K562 (cell line): ENCODE data around the gene CCN2. TPM values are rescaled to one million over a fixed set of nuclear protein-coding genes. Genes with fewer than 3 reads are reported as not detected.
A peak's percentile ranks its signal among the peaks of the same experiment; 100 is the strongest.

Experiments
- ATAC-seq: fragments of 200-7000 bp; cut with Tn5 transposase; 3 replicates; pipeline ENCODE4 v1.9.1; 2020; ENCODE audit warnings: moderate library complexity
- BruUV-seq: library from RNA; stranded (reverse); fragments of 400-500 nt; replicated peaks from 2 replicates; lab custom pipeline; 2021; lab: Mats Ljungman, UMichigan
- CTCF ChIA-PET: fragments of 300-600 bp; formaldehyde crosslinking; extraction: SDS; loops from one replicate; lab custom pipeline; 2021; ENCODE audit warnings: low intra/inter-chr PET ratio; lab: Yijun Ruan, JAX
- POLR2A ChIA-PET: fragments of 300-600, 350-650 bp; sonication (Branson Sonifier 250); formaldehyde crosslinking; extraction: SDS; loops from one replicate; lab custom pipeline; 2021; ENCODE audit warnings: antibody characterized with exemption, inconsistent platforms; lab: Yijun Ruan, JAX
- DNase-seq, 4 experiments: peaks; one replicate each; pipeline versions ENCODE4 v3.0.0 to v3.0.0-alpha.2; 2011 to 2018; ENCODE audit warnings: low spot score in 3 of 4, mixed read lengths in 3 of 4; ENCODE audit errors: extremely low read depth in 1 of 4
- FAIRE-seq: peaks from 2 replicates; lab custom pipeline; 2011; peaks lifted over from hg19 to GRCh38; lab: Jason Lieb, UNC
- H2AFZ ChIP-seq: 2 replicates; pipeline ENCODE4 v1.6.0; 2011; ENCODE audit warnings: low read depth, low read length, control low read depth, inconsistent platforms
- H3K27ac ChIP-seq: fragments of 200-600 bp; 3 replicates; pipeline ENCODE4 v1.8.0; 2011; ENCODE audit warnings: low read depth, mild to moderate bottlenecking, control low read depth, inconsistent platforms, low read length, moderate library complexity, mixed read lengths; ENCODE audit errors: extremely low read depth
- H3K27me3 ChIP-seq, 2 experiments: fragments of 300-600 bp in 1 of 2; 2 replicates in 1 of 2; 3 replicates in 1 of 2; pipeline versions ENCODE4 v1.6.0 to v1.8.0; 2011; ENCODE audit warnings: inconsistent platforms in 2 of 2, low read length in 2 of 2, mild to moderate bottlenecking in 1 of 2, mixed read lengths in 1 of 2, moderate library complexity in 1 of 2; ENCODE audit not compliant: control insufficient read depth in 2 of 2, insufficient read depth in 2 of 2
- H3K36me3 ChIP-seq: fragments of 300-600 bp; 3 replicates; pipeline ENCODE4 v1.8.0; 2011; ENCODE audit warnings: mild to moderate bottlenecking, low read length, inconsistent platforms; ENCODE audit not compliant: control insufficient read depth, insufficient read depth
- H3K4me1 ChIP-seq, 2 experiments: fragments of 200-600 bp in 1 of 2; replicated peaks in 1 of 2; 2 replicates in 1 of 2; 3 replicates in 1 of 2; pipeline versions ENCODE4 v1.5.1 to v1.8.0; 2011; ENCODE audit warnings: inconsistent platforms in 2 of 2, low read length in 2 of 2, mild to moderate bottlenecking in 1 of 2, mixed read lengths in 1 of 2, moderate library complexity in 1 of 2; ENCODE audit not compliant: control insufficient read depth in 2 of 2, insufficient read depth in 2 of 2
- H3K4me2 ChIP-seq: 2 replicates; pipeline ENCODE4 v1.6.1; 2011; ENCODE audit warnings: low read length, control low read depth, inconsistent platforms, mixed read lengths; ENCODE audit not compliant: insufficient read depth
- H3K4me3 ChIP-seq: fragments of 200-600 bp; sonication (generic), shearing (Covaris generic); 2 replicates; pipeline ENCODE4 v1.5.1; 2016; ENCODE audit warnings: control low read depth, inconsistent platforms
- H3K79me2 ChIP-seq: fragments of 200-600 bp; 3 replicates; pipeline ENCODE4 v1.8.0; 2011; ENCODE audit warnings: low read length, inconsistent platforms; ENCODE audit not compliant: control insufficient read depth, insufficient read depth
- H3K9ac ChIP-seq, 2 experiments: 2 replicates each; pipeline versions ENCODE4 v1.6.0 to v1.6.1; 2011; ENCODE audit warnings: low read depth in 2 of 2, low read length in 2 of 2, control low read depth in 1 of 2, inconsistent platforms in 1 of 2, mild to moderate bottlenecking in 1 of 2, mixed read lengths in 1 of 2; ENCODE audit not compliant: insufficient read depth in 1 of 2
- H3K9me1 ChIP-seq: one replicate; pipeline ENCODE4 v1.6.0; 2011; ENCODE audit warnings: inconsistent platforms, mild to moderate bottlenecking, low read length, moderate library complexity; ENCODE audit not compliant: control insufficient read depth, insufficient read depth
- H3K9me3 ChIP-seq: replicated peaks from 2 replicates; pipeline ENCODE4 v1.5.1; 2011; ENCODE audit warnings: low read depth, low read length, inconsistent platforms; ENCODE audit not compliant: control insufficient read depth, insufficient read depth
- H4K20me1 ChIP-seq: replicated peaks from 2 replicates; pipeline ENCODE4 v1.6.1; 2011; ENCODE audit warnings: low read length, inconsistent platforms, mixed read lengths; ENCODE audit not compliant: control insufficient read depth, insufficient read depth
- AFF1 ChIP-seq, 2 experiments: fragments of 450-650 bp; IDR thresholded peaks; 2 replicates each; pipeline ENCODE4 v1.6.1; 2018; ENCODE audit warnings: mild to moderate bottlenecking in 2 of 2, low read depth in 1 of 2; ENCODE audit not compliant: partially characterized antibody in 2 of 2
- BMI1 ChIP-seq: fragments of 150-350 bp; IDR thresholded peaks from 2 replicates; pipeline ENCODE4 v1.6.1; 2014; ENCODE audit warnings: low read length
- NCOA2 ChIP-seq, 2 experiments: fragments of 450-650 bp; IDR thresholded peaks; 2 replicates each; pipeline ENCODE4 v1.6.1; 2018; ENCODE audit warnings: mild to moderate bottlenecking in 2 of 2, moderate library complexity in 1 of 2; ENCODE audit not compliant: partially characterized antibody in 2 of 2
- RB1 ChIP-seq: fragments of 450-650 bp; IDR thresholded peaks from 2 replicates; pipeline ENCODE4 v1.6.1; 2017; ENCODE audit warnings: low read depth, mild to moderate bottlenecking
- ZNF121 ChIP-seq: sonication (generic); formaldehyde crosslinking; conservative IDR thresholded peaks from 2 replicates; pipeline ENCODE4 v1.8.0; 2022; ENCODE audit warnings: missing genetic modification reagents
- WGBS: fragments of 100-300 bp; shearing (Covaris generic); methylation state at CpG from one replicate; pipeline ENCODE4 v1.1.6; 2016; ENCODE audit warnings: low coverage, mixed read lengths; ENCODE audit not compliant: insufficient coverage; ENCODE audit errors: missing lambda C conversion rate; 5-methylcytosine and 5-hydroxymethylcytosine counted together
- in situ Hi-C: fragments of 300-500 bp; cut with MboI; formaldehyde crosslinking; loops from 4 replicates; pipeline ENCODE4 v1.15.0; 2018; ENCODE audit warnings: inconsistent platforms, mixed read lengths
- intact Hi-C: fragments of 100-400 bp; cut with micrococcal nuclease; formaldehyde crosslinking; loops from 2 replicates; pipeline ENCODE4 v1.14.2; 2022
- polyA plus RNA-seq, 8 experiments: library from polyadenylated mRNA; depleted of rRNA in 4 of 8; stranded (reverse) in 5 of 8; unstranded in 3 of 8; fragments of >200 nt; fragmentation: Nextera tagmentation in 2 of 8; fragmentation: Illumina TruSeq in 1 of 8; extraction: Ambion mirVana in 2 of 8; extraction: Trizol in 1 of 8; gene quantifications; 2 replicates each; pipeline versions ENCODE4 v1.2.1 to v1.2.3, GENCODE V29; 2011 to 2014; ENCODE audit warnings: inconsistent platforms in 1 of 8, missing spikeins in 1 of 8
- total RNA-seq, 7 experiments: library from RNA; depleted of rRNA in 6 of 7; stranded (reverse); fragments of >200 nt in 6 of 7; fragmentation: Illumina TruSeq in 2 of 7; extraction: Trizol in 2 of 7; gene quantifications; 2 replicates each; pipeline versions ENCODE4 v1.2.1 to v1.2.3, GENCODE V29; 2011 to 2021; ENCODE audit warnings: low replicate concordance in 1 of 7

CCN2 gene
- total and polyA plus RNA-seq, 9 of the 15 experiments (the other 6 are each of a cell fraction or from before 2014, with no cell fraction given) = 0.40 TPM; not detected in 8

- no peak for TF ChIP-seq NCOA2 (IDR thresholded peaks at IDR 0.05; ENCODE audit: partially characterized antibody in 2 of 2)
- no peak for TF ChIP-seq RB1
- no peak for TF ChIP-seq ZNF121
Measured at GRCh38 chr6:131951576-131952230, 531 bp upstream of the CCN2 start (continued).

- H3K9me3 ChIP-seq = no peaks in the 10 kb centered on the region
- H4K20me1 ChIP-seq = no peaks in the 10 kb centered on the region
- DNase-seq (no peak), ATAC-seq (peak; percentile 68), FAIRE-seq (no peak)
- no peak overlapping the region for H2AFZ ChIP-seq
- no peaks in the 10 kb centered on the region for H3K9me1 ChIP-seq
- POLR2A ChIA-PET = no interaction called here
- H3K27me3 ChIP-seq = peaks cover 5 to 14% of the 10 kb centered on the region in 2 experiments; a peak in 4 of 5 replicates
- 1% methylated on average over 36 of the region's 42 CpGs for WGBS
- intact Hi-C loops (no loop called here), in situ Hi-C loops (no loop called here)
- H3K79me2 ChIP-seq = no peaks in the 10 kb centered on the region
- H3K4me2 ChIP-seq = no peak overlapping the region
- H3K4me3 ChIP-seq = no peak overlapping the region
- peaks cover 0 to 5% of the 10 kb centered on the region in 2 experiments; a peak in 1 of 5 replicates for H3K4me1 ChIP-seq
- CTCF ChIA-PET = no interaction called here
- H3K36me3 ChIP-seq = no peaks in the 10 kb centered on the region
- BruUV-seq = no TSS peak
- no peak overlapping the region for H3K27ac ChIP-seq
- no peak overlapping the region for H3K9ac ChIP-seq
- no peak for TF ChIP-seq AFF1 (IDR thresholded peaks at IDR 0.05; ENCODE audit: low read depth in 1 of 2, partially characterized antibody in 2 of 2)
- no peak for TF ChIP-seq BMI1
Measured at GRCh38 chr6:131949909-131950766, 1.0 kb downstream of the CCN2 start.
